Neural crest cell (in vitro differentiated cells): ENCODE measurements around the gene FKBP5. TPM values are rescaled to one million over a fixed set of nuclear protein-coding genes. Genes with fewer than 3 reads are reported as not detected.

Experiments
- DNase-seq: peaks from one replicate; pipeline ENCODE4 v3.0.0; 2021; ENCODE audit warnings: low read depth, mixed read lengths, low spot score
- H3K27ac Mint-ChIP-seq: one replicate; pipeline ENCODE4 v1.8.0; 2021; ENCODE audit warnings: mild to moderate bottlenecking, mixed read lengths; ENCODE audit not compliant: unreplicated experiment
- H3K27me3 Mint-ChIP-seq: 2 replicates; pipeline ENCODE4 v1.8.0; 2021; ENCODE audit warnings: low read depth, mild to moderate bottlenecking, mixed read lengths
- H3K36me3 Mint-ChIP-seq: 2 replicates; pipeline ENCODE4 v1.8.0; 2021; ENCODE audit warnings: low read depth, mild to moderate bottlenecking, mixed read lengths
- H3K4me1 Mint-ChIP-seq: 2 replicates; pipeline ENCODE4 v1.8.0; 2021; ENCODE audit warnings: mixed read lengths
- H3K4me3 Mint-ChIP-seq: one replicate; pipeline ENCODE4 v1.8.0; 2021; ENCODE audit warnings: mild to moderate bottlenecking, mixed read lengths
- H3K9me3 Mint-ChIP-seq: 2 replicates; pipeline ENCODE4 v1.8.0; 2021; ENCODE audit warnings: mixed read lengths
- total RNA-seq: library from RNA; stranded (reverse); gene quantifications from 2 replicates; pipeline ENCODE4 v1.2.1, GENCODE V29; 2021
- TF ChIP-seq, protein P1 (sequence below): fragments of 200-600 bp; sonication (generic); conservative IDR thresholded peaks from 2 replicates; pipeline ENCODE4 v1.5.0; 2021; ENCODE audit warnings: antibody characterized with exemption, mild to moderate bottlenecking

The FKBP5 gene
- total RNA-seq, 1 donor from 2014 or later: 39.6 TPM

- Mint-ChIP-seq H3K36me3 (peaks cover 2% of the 10 kb centered on the region), H3K4me1 (peaks cover 4% of the 10 kb centered on the region), H3K27me3 (no peaks in the 10 kb centered on the region), H3K27ac (no peak overlapping the region), H3K9me3 (no peaks in the 10 kb centered on the region), H3K4me3 (no peak overlapping the region)
- DNase-seq: no peak
- TF ChIP-seq, protein P1, sequence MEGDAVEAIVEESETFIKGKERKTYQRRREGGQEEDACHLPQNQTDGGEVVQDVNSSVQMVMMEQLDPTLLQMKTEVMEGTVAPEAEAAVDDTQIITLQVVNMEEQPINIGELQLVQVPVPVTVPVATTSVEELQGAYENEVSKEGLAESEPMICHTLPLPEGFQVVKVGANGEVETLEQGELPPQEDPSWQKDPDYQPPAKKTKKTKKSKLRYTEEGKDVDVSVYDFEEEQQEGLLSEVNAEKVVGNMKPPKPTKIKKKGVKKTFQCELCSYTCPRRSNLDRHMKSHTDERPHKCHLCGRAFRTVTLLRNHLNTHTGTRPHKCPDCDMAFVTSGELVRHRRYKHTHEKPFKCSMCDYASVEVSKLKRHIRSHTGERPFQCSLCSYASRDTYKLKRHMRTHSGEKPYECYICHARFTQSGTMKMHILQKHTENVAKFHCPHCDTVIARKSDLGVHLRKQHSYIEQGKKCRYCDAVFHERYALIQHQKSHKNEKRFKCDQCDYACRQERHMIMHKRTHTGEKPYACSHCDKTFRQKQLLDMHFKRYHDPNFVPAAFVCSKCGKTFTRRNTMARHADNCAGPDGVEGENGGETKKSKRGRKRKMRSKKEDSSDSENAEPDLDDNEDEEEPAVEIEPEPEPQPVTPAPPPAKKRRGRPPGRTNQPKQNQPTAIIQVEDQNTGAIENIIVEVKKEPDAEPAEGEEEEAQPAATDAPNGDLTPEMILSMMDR: no peak
These were observed 50.0 kb downstream of the FKBP5 start for GRCh38 chr6:35638679-35639078.

DNA sequence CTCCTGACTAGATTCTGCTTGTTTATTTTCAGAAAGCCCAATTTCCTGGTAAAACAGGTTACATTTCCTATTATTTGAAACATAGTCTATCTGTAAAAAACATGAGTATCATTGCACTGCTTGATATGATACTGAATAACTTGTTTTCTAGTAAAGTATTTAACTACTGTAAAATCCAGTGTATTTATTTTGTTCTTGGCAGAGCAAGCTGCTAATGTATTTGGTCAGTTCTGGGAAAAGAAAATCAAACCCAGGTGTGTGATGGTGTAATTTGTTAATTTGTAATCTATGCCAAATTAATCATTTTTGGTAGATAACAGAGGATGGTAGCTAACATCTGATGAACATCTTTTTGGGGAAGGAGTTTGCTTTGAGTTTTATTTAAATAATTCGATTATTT is 50.8 kb downstream of the FKBP5 start:
- H3K4me1 Mint-ChIP-seq: peaks cover 4% of the 10 kb centered on the region
- TF ChIP-seq, protein P1: no peak
- peaks cover 2% of the 10 kb centered on the region for H3K36me3 Mint-ChIP-seq
- DNase-seq: no peak
- no peaks in the 10 kb centered on the region for H3K27me3 Mint-ChIP-seq
- H3K27ac Mint-ChIP-seq: no peak overlapping the region
- H3K9me3 Mint-ChIP-seq: no peaks in the 10 kb centered on the region
- no peak overlapping the region for H3K4me3 Mint-ChIP-seq

DNA sequence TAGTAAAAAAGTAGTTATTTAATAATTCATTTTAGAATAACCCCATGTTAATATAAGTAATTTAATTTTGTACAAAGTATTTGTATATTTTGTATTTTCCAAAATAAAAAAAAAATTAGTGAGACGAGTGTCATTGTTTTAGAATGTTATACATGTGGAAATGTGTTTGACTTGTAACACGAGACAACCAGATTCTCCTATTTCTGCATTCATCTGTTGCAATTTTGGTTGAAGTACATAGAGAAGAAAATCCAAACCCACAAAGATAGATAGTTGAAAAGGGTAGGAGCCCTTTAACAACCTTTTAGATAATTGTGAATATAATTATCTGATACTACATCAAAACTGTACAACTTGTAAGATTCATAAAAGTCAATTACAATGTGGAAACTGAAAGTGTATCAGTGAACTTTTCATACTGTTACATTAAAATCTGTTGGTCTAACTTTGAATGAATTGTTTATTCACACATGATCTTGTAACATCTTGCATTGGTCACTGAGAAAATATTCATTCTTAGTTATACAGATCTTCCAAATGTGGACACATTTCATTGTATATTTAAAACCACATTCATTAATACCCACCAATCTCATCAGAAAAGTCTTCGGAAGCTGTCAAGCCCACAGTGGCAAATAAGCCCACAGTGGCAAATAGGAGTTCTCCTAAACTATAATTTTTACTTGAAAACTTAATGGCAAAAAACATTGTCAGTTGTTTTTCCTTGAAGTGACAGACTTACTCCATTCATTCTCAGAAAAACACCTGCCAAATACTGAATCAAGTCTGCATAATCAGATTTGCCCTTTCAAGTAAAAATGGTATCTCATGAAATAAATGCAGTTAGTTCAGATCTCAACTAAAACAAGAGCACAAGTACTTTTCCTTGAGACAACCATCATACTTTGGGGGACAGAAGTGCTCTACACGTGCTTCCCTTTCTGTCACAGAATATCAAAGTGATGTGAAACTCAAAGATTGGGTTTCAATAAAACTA is 52.8 kb downstream of the FKBP5 start:
- DNase-seq: no peak
- Mint-ChIP-seq H3K4me3 (no peak overlapping the region), H3K27ac (no peak overlapping the region), H3K4me1 (peaks cover 4% of the 10 kb centered on the region), H3K9me3 (no peaks in the 10 kb centered on the region), H3K27me3 (no peaks in the 10 kb centered on the region), H3K36me3 (peaks cover 2% of the 10 kb centered on the region)
- TF ChIP-seq, protein P1: no peak

DNA sequence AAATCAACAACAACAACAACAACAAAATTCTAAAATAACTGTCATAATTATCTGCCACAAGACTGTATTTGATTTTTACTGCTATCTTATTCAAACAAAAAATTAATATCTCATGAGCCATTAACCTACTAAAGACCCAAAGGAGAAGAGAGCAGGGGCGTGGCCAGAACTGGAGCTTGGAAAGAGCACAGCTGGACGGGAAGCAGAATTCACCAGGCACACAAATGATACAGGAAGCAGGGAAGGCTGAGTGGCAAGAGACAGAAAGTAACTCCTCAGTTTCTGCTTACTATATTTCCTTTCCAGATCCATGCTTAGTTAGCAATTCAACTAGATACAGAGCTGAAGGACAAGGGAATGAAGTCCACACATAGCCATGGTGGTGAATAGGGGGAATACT is 54.4 kb downstream of the FKBP5 start:
- DNase-seq: no peak
- TF ChIP-seq, protein P1: no peak
- H3K9me3 Mint-ChIP-seq: no peaks in the 10 kb centered on the region
- peaks cover 4% of the 10 kb centered on the region for H3K4me1 Mint-ChIP-seq
- no peak overlapping the region for H3K4me3 Mint-ChIP-seq
- no peaks in the 10 kb centered on the region for H3K27me3 Mint-ChIP-seq
- no peak overlapping the region for H3K27ac Mint-ChIP-seq
- H3K36me3 Mint-ChIP-seq: peaks cover 4% of the 10 kb centered on the region

GRCh38 chr6:35633579-35634089 is 55.1 kb downstream of the FKBP5 start:
- Mint-ChIP-seq H3K36me3 (peaks cover 4% of the 10 kb centered on the region), H3K9me3 (no peaks in the 10 kb centered on the region), H3K27me3 (no peaks in the 10 kb centered on the region), H3K4me3 (no peak overlapping the region), H3K4me1 (peaks cover 4% of the 10 kb centered on the region), H3K27ac (no peak overlapping the region)
- DNase-seq: no peak
- TF ChIP-seq, protein P1: no peak
